Testis (tissue), 2 donors: Measurements from ENCODE around the gene PLEKHA7.

Experiments
- POLR2A ChIP-seq: fragments of 450-650 bp; IDR thresholded peaks from one replicate; pipeline ENCODE4 v1.6.1; 2017; ENCODE audit warnings: antibody characterized with exemption, mild to moderate bottlenecking, moderate library complexity
- TF ChIP-seq, protein P1 (sequence below), 3 experiments: fragments of 450-650 bp in 2 of 3; fragments of 200-600 bp in 1 of 3; sonication (generic) in 1 of 3; IDR thresholded peaks; one replicate each; pipeline ENCODE4 v1.5.1; 2016 to 2019; ENCODE audit warnings: antibody characterized with exemption in 3 of 3, mild to moderate bottlenecking in 2 of 3, moderate library complexity in 1 of 3

- TF ChIP-seq, protein P1, sequence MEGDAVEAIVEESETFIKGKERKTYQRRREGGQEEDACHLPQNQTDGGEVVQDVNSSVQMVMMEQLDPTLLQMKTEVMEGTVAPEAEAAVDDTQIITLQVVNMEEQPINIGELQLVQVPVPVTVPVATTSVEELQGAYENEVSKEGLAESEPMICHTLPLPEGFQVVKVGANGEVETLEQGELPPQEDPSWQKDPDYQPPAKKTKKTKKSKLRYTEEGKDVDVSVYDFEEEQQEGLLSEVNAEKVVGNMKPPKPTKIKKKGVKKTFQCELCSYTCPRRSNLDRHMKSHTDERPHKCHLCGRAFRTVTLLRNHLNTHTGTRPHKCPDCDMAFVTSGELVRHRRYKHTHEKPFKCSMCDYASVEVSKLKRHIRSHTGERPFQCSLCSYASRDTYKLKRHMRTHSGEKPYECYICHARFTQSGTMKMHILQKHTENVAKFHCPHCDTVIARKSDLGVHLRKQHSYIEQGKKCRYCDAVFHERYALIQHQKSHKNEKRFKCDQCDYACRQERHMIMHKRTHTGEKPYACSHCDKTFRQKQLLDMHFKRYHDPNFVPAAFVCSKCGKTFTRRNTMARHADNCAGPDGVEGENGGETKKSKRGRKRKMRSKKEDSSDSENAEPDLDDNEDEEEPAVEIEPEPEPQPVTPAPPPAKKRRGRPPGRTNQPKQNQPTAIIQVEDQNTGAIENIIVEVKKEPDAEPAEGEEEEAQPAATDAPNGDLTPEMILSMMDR (IDR thresholded peaks at IDR 0.05), result no peak
- TF ChIP-seq POLR2A, result no peak
Observed at GRCh38 chr11:16801288-16801980, 212.8 kb downstream of the PLEKHA7 start.
